Type B pancreatic cell (in vitro differentiated cells): ENCODE data around the gene RBBP8NL. TPM values are rescaled to one million over a fixed set of nuclear protein-coding genes. Genes with fewer than 3 reads are reported as not detected.

Experiments
- DNase-seq: peaks from one replicate; pipeline ENCODE4 v3.0.0; 2021; ENCODE audit warnings: mixed read lengths; ENCODE audit not compliant: unreplicated experiment; ENCODE audit errors: extremely low spot score
- H3K27ac Mint-ChIP-seq: 2 replicates; pipeline ENCODE4 v1.8.0; 2021; ENCODE audit warnings: mild to moderate bottlenecking, mixed read lengths
- H3K27me3 Mint-ChIP-seq: 2 replicates; pipeline ENCODE4 v1.8.0; 2021; ENCODE audit warnings: mixed read lengths
- H3K36me3 Mint-ChIP-seq: 2 replicates; pipeline ENCODE4 v1.8.0; 2021; ENCODE audit warnings: mixed read lengths
- H3K4me1 Mint-ChIP-seq: one replicate; pipeline ENCODE4 v1.8.0; 2021; ENCODE audit warnings: mixed read lengths; ENCODE audit not compliant: unreplicated experiment
- H3K4me3 Mint-ChIP-seq: 2 replicates; pipeline ENCODE4 v1.8.0; 2021; ENCODE audit warnings: mild to moderate bottlenecking, mixed read lengths
- H3K9me3 Mint-ChIP-seq: 2 replicates; pipeline ENCODE4 v1.8.0; 2021; ENCODE audit warnings: mixed read lengths
- long read RNA-seq: library from polyadenylated mRNA; unstranded; transcript quantifications from one replicate; pipeline ENCODE4 v2.0.0, GENCODE V29; 2020
- total RNA-seq: library from RNA; stranded (reverse); gene quantifications from 2 replicates; pipeline ENCODE4 v1.2.1, GENCODE V29; 2021; ENCODE audit warnings: low replicate concordance
- TF ChIP-seq, protein P1 (sequence below): fragments of 200-600 bp; sonication (generic); conservative IDR thresholded peaks from 2 replicates; pipeline ENCODE4 v1.5.0; 2021; ENCODE audit warnings: antibody characterized with exemption, mild to moderate bottlenecking

The RBBP8NL gene, protein sequence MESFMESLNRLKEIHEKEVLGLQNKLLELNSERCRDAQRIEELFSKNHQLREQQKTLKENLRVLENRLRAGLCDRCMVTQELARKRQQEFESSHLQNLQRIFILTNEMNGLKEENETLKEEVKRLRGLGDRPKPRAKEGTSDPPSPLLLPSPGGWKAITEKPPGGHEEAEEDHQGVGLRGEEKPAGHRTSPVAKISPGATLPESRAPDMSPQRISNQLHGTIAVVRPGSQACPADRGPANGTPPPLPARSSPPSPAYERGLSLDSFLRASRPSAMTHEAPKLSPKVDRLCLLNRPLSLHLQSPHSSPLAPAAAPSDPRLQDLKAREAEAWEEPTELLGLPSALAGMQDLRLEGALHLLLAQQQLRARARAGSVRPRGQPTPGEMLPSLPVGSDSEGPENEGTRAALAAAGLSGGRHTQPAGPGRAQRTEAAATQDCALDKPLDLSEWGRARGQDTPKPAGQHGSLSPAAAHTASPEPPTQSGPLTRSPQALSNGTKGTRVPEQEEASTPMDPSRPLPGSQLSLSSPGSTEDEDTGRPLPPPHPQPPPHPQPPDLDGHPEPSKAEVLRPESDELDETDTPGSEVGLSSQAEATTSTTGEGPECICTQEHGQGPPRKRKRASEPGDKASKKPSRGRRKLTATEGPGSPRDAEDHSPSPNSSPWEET
- total RNA-seq, result 7.3 and 17.9 TPM in 2 replicates
- long read RNA-seq, partial matches to known transcripts, result 0 of 1 reads
- long read RNA-seq, other reads (novel, unspliced or antisense), result 1 of 1 reads

DNA sequence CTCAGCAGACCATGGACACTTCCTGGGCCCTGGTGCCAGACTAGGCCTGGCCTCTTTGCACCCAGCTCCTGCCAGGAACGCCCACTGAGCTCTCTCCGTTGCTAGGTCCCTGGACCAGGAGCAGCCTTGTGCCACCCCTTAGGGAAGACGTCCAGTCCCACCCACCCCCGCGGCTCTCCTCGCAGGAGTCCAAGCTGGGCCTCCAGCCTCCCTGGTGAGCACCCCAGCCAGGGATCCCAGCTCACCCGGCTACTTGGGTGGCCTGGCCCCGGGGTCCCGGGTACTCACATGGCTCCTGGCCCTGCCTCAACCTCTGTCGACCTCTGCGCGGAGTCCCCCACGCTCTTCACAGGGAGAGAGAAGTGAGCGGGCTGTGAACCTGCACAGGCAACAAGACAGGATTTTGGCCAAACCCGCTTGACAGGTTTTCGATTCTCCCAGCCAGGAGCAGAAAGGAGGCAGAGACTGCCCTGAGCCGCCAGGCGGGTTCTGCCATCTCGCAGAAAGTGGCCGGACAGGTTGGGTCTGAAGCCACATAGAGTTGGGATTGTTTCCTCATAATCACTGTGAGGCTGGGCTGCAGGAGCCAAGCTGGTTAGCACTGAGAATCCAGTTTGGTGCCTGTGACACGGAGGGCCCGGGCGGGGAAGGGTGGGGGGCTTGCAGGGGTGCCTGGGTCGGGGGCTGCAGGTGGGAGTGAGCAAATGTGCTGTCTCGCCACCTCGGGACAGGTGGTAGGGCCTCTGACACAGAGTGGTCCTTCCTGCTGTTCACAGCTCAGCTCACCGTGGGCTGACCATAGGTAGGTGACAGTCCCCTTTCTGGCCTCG lies at the start of gene RBBP8NL:
RBBP8NL (minus strand) TSS at position 368 of the 830 bp plus-strand sequence. CDS start 7,892 bp downstream, outside the sequence.
- Mint-ChIP-seq H3K27me3 (no peaks in the 10 kb centered on the region), H3K27ac (peak within 1 kb of the TSS; percentile 91), H3K36me3 (no peaks in the 10 kb centered on the region), H3K9me3 (no peaks in the 10 kb centered on the region), H3K4me1 (peaks cover 9% of the 10 kb centered on the region), H3K4me3 (peak within 1 kb of the TSS; percentile 85)
- TF ChIP-seq, protein P1, sequence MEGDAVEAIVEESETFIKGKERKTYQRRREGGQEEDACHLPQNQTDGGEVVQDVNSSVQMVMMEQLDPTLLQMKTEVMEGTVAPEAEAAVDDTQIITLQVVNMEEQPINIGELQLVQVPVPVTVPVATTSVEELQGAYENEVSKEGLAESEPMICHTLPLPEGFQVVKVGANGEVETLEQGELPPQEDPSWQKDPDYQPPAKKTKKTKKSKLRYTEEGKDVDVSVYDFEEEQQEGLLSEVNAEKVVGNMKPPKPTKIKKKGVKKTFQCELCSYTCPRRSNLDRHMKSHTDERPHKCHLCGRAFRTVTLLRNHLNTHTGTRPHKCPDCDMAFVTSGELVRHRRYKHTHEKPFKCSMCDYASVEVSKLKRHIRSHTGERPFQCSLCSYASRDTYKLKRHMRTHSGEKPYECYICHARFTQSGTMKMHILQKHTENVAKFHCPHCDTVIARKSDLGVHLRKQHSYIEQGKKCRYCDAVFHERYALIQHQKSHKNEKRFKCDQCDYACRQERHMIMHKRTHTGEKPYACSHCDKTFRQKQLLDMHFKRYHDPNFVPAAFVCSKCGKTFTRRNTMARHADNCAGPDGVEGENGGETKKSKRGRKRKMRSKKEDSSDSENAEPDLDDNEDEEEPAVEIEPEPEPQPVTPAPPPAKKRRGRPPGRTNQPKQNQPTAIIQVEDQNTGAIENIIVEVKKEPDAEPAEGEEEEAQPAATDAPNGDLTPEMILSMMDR, result no peak
- peak; percentile 83 for DNase-seq

- Mint-ChIP-seq H3K4me3 (peak overlapping the region; percentile 67), H3K4me1 (peaks cover 17% of the 10 kb centered on the region), H3K27me3 (peaks cover 41% of the 10 kb centered on the region), H3K27ac (no peak overlapping the region), H3K36me3 (no peaks in the 10 kb centered on the region), H3K9me3 (no peaks in the 10 kb centered on the region)
- TF ChIP-seq, protein P1, result no peak
- DNase-seq, result no peak
These were observed 48.9 kb upstream of the RBBP8NL start for GRCh38 chr20:62476056-62476838.

DNA sequence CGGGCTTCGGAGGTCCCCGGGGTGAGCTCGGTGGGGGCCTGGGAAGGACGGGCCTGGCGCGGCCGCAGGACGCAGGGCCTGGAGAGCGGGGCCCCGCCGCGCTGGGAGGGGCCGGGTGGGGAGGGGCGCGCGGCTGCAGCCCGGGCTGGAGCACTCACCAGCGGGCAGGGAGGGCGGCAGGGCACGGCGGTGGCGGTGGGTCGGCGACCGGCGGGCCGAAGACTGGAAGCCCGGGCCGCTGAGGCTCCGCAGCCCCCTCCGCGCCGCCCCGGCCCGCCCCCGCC lies 48.4 kb upstream of the RBBP8NL start, which contains the start of gene GATA5:
GATA5 (minus strand) TSS at position 224 of the 284 bp plus-strand sequence. CDS start 474 bp downstream, outside the sequence.
- Mint-ChIP-seq H3K36me3 (no peaks in the 10 kb centered on the region), H3K4me1 (peaks cover 17% of the 10 kb centered on the region), H3K27me3 (peaks cover 41% of the 10 kb centered on the region), H3K4me3 (peak within 1 kb of the TSS; percentile 67), H3K9me3 (no peaks in the 10 kb centered on the region), H3K27ac (no peak within 1 kb of the TSS)
- no peak for DNase-seq
- TF ChIP-seq, protein P1, result no peak

DNA sequence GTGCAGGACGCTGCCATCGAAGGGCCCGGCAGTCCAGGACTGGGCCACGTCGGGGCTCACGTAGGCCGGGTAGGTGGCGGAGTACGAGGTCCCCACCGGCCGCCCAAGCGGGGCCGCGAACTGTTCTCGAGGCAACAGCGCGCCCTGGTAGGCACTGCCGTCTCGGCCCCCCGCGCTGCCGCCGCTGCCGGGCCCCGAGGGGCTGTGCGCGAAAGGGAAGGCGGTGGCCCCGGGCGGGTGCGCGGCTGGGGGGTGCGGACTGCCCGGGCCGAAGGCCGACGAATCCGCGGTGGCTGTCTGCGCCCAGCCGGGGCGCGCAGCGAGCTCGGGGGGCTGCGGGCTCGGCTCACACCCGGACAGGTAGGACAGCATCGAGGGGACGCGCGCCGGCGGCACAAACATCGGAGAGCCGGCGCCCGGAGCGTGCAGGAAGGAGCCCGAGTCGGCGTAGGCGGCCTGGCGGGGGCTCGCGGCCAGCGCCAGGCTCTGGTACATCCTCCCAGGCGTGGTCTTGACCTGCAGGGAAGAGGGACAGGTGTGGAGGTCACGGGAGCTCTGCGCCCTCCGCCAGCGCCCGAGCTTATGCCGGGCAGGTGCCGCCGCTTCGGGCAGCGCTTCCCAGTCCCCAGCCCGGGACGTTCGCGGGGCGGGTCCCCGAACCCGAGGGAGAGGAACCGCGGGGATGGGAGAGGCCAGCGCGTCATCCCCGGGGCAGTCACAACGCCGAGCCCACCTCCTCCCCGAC lies 47.9 kb upstream of the RBBP8NL start:
- H3K27ac Mint-ChIP-seq, result no peak overlapping the region
- no peak for DNase-seq
- peaks cover 43% of the 10 kb centered on the region for H3K27me3 Mint-ChIP-seq
- H3K36me3 Mint-ChIP-seq, result no peaks in the 10 kb centered on the region
- TF ChIP-seq, protein P1, result no peak
- peak overlapping the region; percentile 57 for H3K4me3 Mint-ChIP-seq
- peaks cover 19% of the 10 kb centered on the region for H3K4me1 Mint-ChIP-seq
- H3K9me3 Mint-ChIP-seq, result no peaks in the 10 kb centered on the region
